Smooth muscle cell of the coronary artery (primary cell): ENCODE measurements around the gene FAM111B. TPM values are rescaled to one million over a fixed set of nuclear protein-coding genes. Genes with fewer than 3 reads are reported as not detected.

ENCODE experiments used
- total RNA-seq: library from RNA; depleted of rRNA; stranded (reverse); fragments of >200 nt; gene quantifications from 2 replicates; pipeline ENCODE4 v1.2.3, GENCODE V29; 2014; ENCODE audit warnings: low replicate concordance

Gene FAM111B
- total RNA-seq, result 0.12 and 2.6 TPM in 2 replicates

DNA sequence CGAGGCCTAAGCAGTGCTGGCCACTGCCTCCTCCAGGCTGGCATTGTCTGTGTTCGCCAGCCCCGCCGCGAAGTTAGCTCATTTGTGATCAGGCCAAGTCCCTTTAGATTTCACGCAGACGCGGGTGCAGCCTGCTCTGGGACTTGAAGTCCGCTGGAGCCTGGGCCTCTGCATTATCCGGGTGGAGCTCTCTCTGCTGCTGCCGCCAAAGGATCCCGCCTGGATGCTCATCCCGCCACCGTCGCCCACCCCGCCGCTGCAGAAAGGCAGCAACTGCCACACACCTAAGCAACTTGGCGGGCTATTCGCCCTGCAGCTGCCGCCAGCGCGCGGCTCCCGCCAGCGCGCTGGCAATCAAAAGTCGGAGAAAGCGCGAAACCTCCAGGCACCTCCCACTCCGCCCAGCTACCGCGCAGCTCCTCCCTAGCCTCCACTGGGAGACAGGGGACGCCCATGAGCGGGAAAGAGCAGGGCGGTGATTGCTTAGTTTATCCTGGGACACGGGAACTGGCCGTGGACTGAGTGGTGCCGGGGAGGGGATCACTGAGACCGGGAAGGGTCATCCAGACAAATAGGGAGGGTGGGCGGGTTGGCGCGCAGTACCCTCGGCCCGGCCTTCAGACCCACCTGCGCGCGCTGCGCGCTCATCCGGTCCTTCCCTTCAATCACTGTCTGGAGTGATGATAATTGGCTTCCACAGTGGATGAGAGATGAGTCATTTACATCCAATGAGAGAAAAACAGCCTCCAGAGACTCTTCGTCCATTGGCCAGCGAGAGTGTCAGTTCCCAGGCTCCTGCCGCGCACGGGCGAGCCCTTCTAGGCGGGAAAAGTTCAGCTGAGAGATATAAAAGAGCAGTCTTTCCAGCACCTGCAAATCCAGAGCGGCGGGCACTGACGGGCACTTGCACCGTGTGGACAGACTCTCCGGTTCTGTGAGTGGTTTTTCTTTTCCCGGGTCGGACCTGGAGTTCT, at the start of gene FAM111B:
Gene FAM111B, plus strand, starts transcription at position 875 of the 974 bp plus-strand sequence. CDS start 2,389 bp downstream, outside the sequence.

GRCh38 chr11:59086007-59086406, 21.0 kb upstream of the FAM111B start, which contains the start of gene GLYATL1B:
TSS of gene GLYATL1B (plus strand) at chr11:59086307. CDS start at chr11:59086307, 0 bp downstream.

GRCh38 chr11:59142530-59143507, 35.8 kb downstream of the FAM111B start, which contains the start of gene FAM111A:
TSS of gene FAM111A (plus strand) at chr11:59142856. CDS start at chr11:59148873, 6,017 bp downstream.

DNA sequence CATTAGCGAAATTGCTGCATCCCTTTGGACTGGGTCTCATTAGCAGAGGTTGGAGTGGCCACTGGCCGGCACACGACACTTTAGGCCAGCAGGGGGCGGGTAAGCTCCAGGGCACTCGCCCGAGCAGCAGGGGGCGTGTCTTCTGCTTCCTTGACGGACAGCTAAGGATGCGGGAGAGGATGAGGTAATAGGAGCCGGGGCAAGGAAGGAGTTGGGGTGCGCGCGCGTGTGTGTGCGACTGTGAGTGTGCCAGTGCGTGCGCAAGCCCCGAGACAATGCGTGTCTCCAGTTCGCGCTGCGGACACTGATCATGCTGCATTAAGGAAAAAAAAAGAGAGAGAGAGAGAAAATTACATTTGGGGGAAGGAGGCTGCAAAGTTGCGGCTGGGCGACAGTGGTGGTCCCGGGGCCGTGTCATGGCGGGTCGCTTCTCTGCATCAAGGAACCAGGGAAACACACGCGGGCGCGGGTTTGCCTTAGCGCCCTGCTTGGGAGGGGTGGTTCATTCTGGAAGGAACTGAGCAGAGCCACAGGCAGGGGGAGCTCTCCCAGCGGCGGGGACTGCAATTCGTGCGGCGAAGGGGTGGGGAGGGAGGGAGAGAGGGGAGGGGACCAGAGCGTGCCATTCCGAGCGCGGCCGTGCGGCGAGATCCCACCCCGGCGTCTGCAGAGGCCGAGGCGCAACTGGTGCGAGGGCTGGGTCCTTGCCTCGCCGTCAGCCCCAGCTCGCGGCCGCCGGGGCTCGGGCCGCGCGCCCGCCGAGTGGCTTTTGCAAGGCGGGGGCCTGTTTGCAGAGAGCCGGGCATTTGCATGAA, 64.7 kb downstream of the FAM111B start, which contains the start of gene DTX4:
Gene DTX4, plus strand, starts transcription at position 625 of the 815 bp plus-strand sequence. CDS start 464 bp downstream, outside the sequence.

Other genes starting within 250 kb of the FAM111B start
- 0.08 TPM in 1 of 2 replicates, not detected in the other for gene GLYATL1, start 167.7 kb upstream of the FAM111B start, total RNA-seq
- gene GLYATL1B, start 20.9 kb upstream of the FAM111B start, total RNA-seq, result not detected in 2 replicates
- 19.0 and 22.1 TPM in 2 replicates for gene FAM111A, start 35.6 kb downstream of the FAM111B start, total RNA-seq
- 0.35 and 1.7 TPM in 2 replicates for gene DTX4, start 64.9 kb downstream of the FAM111B start, total RNA-seq
- not detected in 2 replicates for gene MPEG1, start 105.7 kb downstream of the FAM111B start, total RNA-seq